GM12878 (cell line): ENCODE results near the gene ZNF304. TPM values are rescaled to one million over a fixed set of nuclear protein-coding genes. Genes with fewer than 3 reads are reported as not detected.

Experiments
- ATF7 ChIP-seq: fragments of 450-650 bp; IDR thresholded peaks from 2 replicates; pipeline ENCODE4 v1.6.1; 2016; ENCODE audit warnings: low read depth, mild to moderate bottlenecking
- CTCF ChIP-seq, 3 experiments: IDR thresholded peaks in 2 of 3; conservative IDR thresholded peaks in 1 of 3; 2 replicates each; pipeline ENCODE4 v1.5.1; 2011; ENCODE audit warnings: low read depth in 3 of 3, low read length in 3 of 3, mild to moderate bottlenecking in 3 of 3, control low read depth in 2 of 3, moderate library complexity in 2 of 3, inconsistent platforms in 1 of 3, mixed read lengths in 1 of 3; ENCODE audit not compliant: control insufficient read depth in 2 of 3, insufficient read depth in 1 of 3; ENCODE audit errors: extremely low read depth in 1 of 3
- EP300 ChIP-seq, 2 experiments: fragments of 150-350 bp in 1 of 2; IDR thresholded peaks; 2 replicates each; pipeline ENCODE4 v1.6.1; 2011 to 2012; ENCODE audit warnings: low read depth in 2 of 2, low read length in 2 of 2, borderline replicate concordance in 1 of 2, improper control_type of control experiment in 1 of 2, inconsistent platforms in 1 of 2; ENCODE audit not compliant: control insufficient read depth in 1 of 2
- IKZF2 ChIP-seq, 2 experiments: fragments of 450-650 bp; IDR thresholded peaks; 2 replicates each; pipeline ENCODE4 v1.6.1; 2017; ENCODE audit warnings: mild to moderate bottlenecking in 2 of 2, moderate library complexity in 2 of 2
- MXI1 ChIP-seq: fragments of 150-350 bp; IDR thresholded peaks from 2 replicates; pipeline ENCODE4 v1.6.1; 2011; ENCODE audit warnings: low read depth, mild to moderate bottlenecking, inconsistent platforms, low read length, improper control_type of control experiment
- NFYB ChIP-seq: IDR thresholded peaks from 2 replicates; pipeline ENCODE4 v1.6.1; 2011; ENCODE audit warnings: low read depth, mild to moderate bottlenecking, low read length, improper control_type of control experiment, moderate library complexity; ENCODE audit not compliant: insufficient read depth
- PAX8 ChIP-seq: fragments of 450-650 bp; IDR thresholded peaks from 2 replicates; pipeline ENCODE4 v1.6.1; 2017; ENCODE audit warnings: mild to moderate bottlenecking, moderate library complexity
- POU2F2 ChIP-seq: IDR thresholded peaks from 3 replicates; pipeline ENCODE4 v1.6.1; 2011; ENCODE audit warnings: low read depth, mild to moderate bottlenecking, low read length, borderline replicate concordance
- PRDM15 ChIP-seq: fragments of 450-650 bp; formaldehyde crosslinking; IDR thresholded peaks from 2 replicates; pipeline ENCODE4 v1.4.0; 2020; ENCODE audit warnings: mild to moderate bottlenecking, moderate library complexity
- RCOR1 ChIP-seq: conservative IDR thresholded peaks from 2 replicates; pipeline ENCODE4 v1.6.1; 2012; ENCODE audit warnings: low read depth, low read length, improper control_type of control experiment
- SMAD1 ChIP-seq: fragments of 450-650 bp; IDR thresholded peaks from 2 replicates; pipeline ENCODE4 v1.6.1; 2018; ENCODE audit warnings: mild to moderate bottlenecking, low read depth; ENCODE audit not compliant: partially characterized antibody
- SMARCA5 ChIP-seq: fragments of 450-650 bp; IDR thresholded peaks from 2 replicates; pipeline ENCODE4 v1.6.1; 2017; ENCODE audit warnings: mild to moderate bottlenecking
- SRF ChIP-seq, 2 experiments: IDR thresholded peaks; 2 replicates each; pipeline ENCODE4 v1.6.1; 2011; ENCODE audit warnings: low read depth in 2 of 2, low read length in 2 of 2, mild to moderate bottlenecking in 1 of 2, moderate library complexity in 1 of 2
- TBL1XR1 ChIP-seq: IDR thresholded peaks from 2 replicates; pipeline ENCODE4 v1.6.1; 2012; ENCODE audit warnings: low read depth, low read length, improper control_type of control experiment
- USF1 ChIP-seq: IDR thresholded peaks from 2 replicates; pipeline ENCODE4 v1.6.1; 2011; ENCODE audit warnings: borderline replicate concordance, low read depth, mild to moderate bottlenecking, moderate library complexity, mixed read lengths, low read length; ENCODE audit not compliant: insufficient read depth; ENCODE audit errors: extremely low read length
- ZBTB11 ChIP-seq: fragments of 450-650 bp; formaldehyde crosslinking; IDR thresholded peaks from 2 replicates; pipeline ENCODE4 v1.5.0; 2022; ENCODE audit warnings: mild to moderate bottlenecking, missing genetic modification characterization
- ZNF384 ChIP-seq: IDR thresholded peaks from 2 replicates; pipeline ENCODE4 v1.6.1; 2012; ENCODE audit warnings: low read depth, mild to moderate bottlenecking, low read length, improper control_type of control experiment, borderline replicate concordance
- polyA plus RNA-seq, 11 experiments: library from polyadenylated mRNA; depleted of rRNA in 4 of 11; unstranded in 6 of 11; stranded (reverse) in 5 of 11; fragments of >200 nt; fragmentation: Nextera tagmentation in 4 of 11; fragmentation: Illumina TruSeq in 1 of 11; extraction: Ambion mirVana in 4 of 11; extraction: Trizol in 1 of 11; gene quantifications; 1 replicate in 1 of 11; 2 replicates in 10 of 11; pipeline versions ENCODE4 v1.2.1 to v1.2.3, GENCODE V29; 2011 to 2016; ENCODE audit warnings: inconsistent platforms in 2 of 11, missing spikeins in 2 of 11, low read depth in 1 of 11
- total RNA-seq, 4 experiments: library from RNA; depleted of rRNA in 3 of 4; stranded (reverse); fragments of >200 nt in 3 of 4; fragmentation: Illumina TruSeq in 1 of 4; extraction: Trizol in 1 of 4; gene quantifications; 2 replicates each; pipeline versions ENCODE4 v1.2.1 to v1.2.3, GENCODE V29; 2013 to 2021

The ZNF304 gene
- total and polyA plus RNA-seq, 10 of the 15 experiments (the other 5 are each of a cell fraction or from before 2014, with no cell fraction given), result 1.1 to 11.6 (median 6.9) TPM

GRCh38 chr19:57350877-57351805 lies at the start of gene ZNF304 (continued):
- TF ChIP-seq CTCF (IDR thresholded peaks at IDR 0.05 in 2 of 3, conservative IDR thresholded peaks at IDR 0.05 in 1 of 3; ENCODE audit: control insufficient read depth in 2 of 3, extremely low read depth in 1 of 3, insufficient read depth in 1 of 3, low read depth in 3 of 3, low read length in 3 of 3) (no peak), MXI1 (peak; percentile 47; the same call in 1 of the 2 replicates), TBL1XR1 (no peak), SMAD1 (no peak), POU2F2 (no peak), ATF7 (peak; percentile 69), EP300 (IDR thresholded peaks at IDR 0.05; ENCODE audit: borderline replicate concordance in 1 of 2, control insufficient read depth in 1 of 2, low read depth in 2 of 2, low read length in 2 of 2) (no peak), IKZF2 (IDR thresholded peaks at IDR 0.05) (peak in 1 of 2 experiments; percentile 50; a peak in 2 of 4 replicates), PRDM15 (CRISPR knock-in tag) (no peak), ZNF384 (no peak), NFYB (peak; percentile 82), PAX8 (no peak), ZBTB11 (no peak), SMARCA5 (no peak), RCOR1 (no peak), SRF (IDR thresholded peaks at IDR 0.05; ENCODE audit: low read depth in 2 of 2, low read length in 2 of 2) (peak in 1 of 2 experiments; percentile 73; a peak in 1 of 4 replicates), USF1 (no peak)
